Germinal center (tissue), 1 donor: Measurements from ENCODE around the gene ACAT1.
A peak's percentile ranks its signal among the peaks of the same experiment; 100 is the strongest.
"Not testable (repeated sequence)": the region's sequence is repeated elsewhere in the genome, so short reads cannot be mapped to it uniquely, and the experiment has no call there.

Experiments
- DNase-seq: peaks from one replicate; pipeline ENCODE4 v3.0.0; 2012; ENCODE audit warnings: mixed read lengths, low spot score

Gene ACAT1

GRCh38 chr11:108121274-108122155, at the start of gene ACAT1:
ACAT1 (plus strand) TSS chr11:108121567; CDS start chr11:108121607, 40 bp downstream.
- peak; percentile 92 for DNase-seq

- DNase-seq = no peak
These were observed 36.6 kb upstream of the ACAT1 start for GRCh38 chr11:108084811-108085210.

- DNase-seq = no peak
These were observed 35.7 kb upstream of the ACAT1 start for GRCh38 chr11:108085672-108086071.

- DNase-seq = no peak
These were observed 29.2 kb upstream of the ACAT1 start for GRCh38 chr11:108092134-108092533.

- DNase-seq = no peak
These were observed 28.1 kb upstream of the ACAT1 start for GRCh38 chr11:108093128-108093904.

GRCh38 chr11:108097179-108097578, 24.2 kb upstream of the ACAT1 start:
- DNase-seq = no peak

GRCh38 chr11:108101090-108101775, 20.1 kb upstream of the ACAT1 start:
- DNase-seq = no peak

GRCh38 chr11:108111126-108111525, 10.2 kb upstream of the ACAT1 start:
- DNase-seq = no peak

GRCh38 chr11:108112057-108112456, 9.3 kb upstream of the ACAT1 start:
- DNase-seq = no peak

GRCh38 chr11:108115500-108116140, 5.7 kb upstream of the ACAT1 start:
- DNase-seq = no peak

- DNase-seq = peak; percentile 45
These were observed 3.5 kb upstream of the ACAT1 start for GRCh38 chr11:108117746-108118371.

- not testable (repeated sequence) for DNase-seq
These were observed 462 bp upstream of the ACAT1 start for GRCh38 chr11:108120936-108121273.

- no peak for DNase-seq
These were observed 830 bp downstream of the ACAT1 start for GRCh38 chr11:108122166-108122628.

- DNase-seq = no peak
These were observed 3.7 kb downstream of the ACAT1 start for GRCh38 chr11:108125096-108125495.

- no peak for DNase-seq
These were observed 7.4 kb downstream of the ACAT1 start for GRCh38 chr11:108128772-108129171.

- DNase-seq = no peak
These were observed 10.6 kb downstream of the ACAT1 start for GRCh38 chr11:108131993-108132392.

- not testable (repeated sequence) for DNase-seq
These were observed 11.7 kb downstream of the ACAT1 start for GRCh38 chr11:108132993-108133538.

- peak; percentile 23 for DNase-seq
These were observed 14.6 kb downstream of the ACAT1 start for GRCh38 chr11:108135845-108136544.

GRCh38 chr11:108137212-108137611, 15.8 kb downstream of the ACAT1 start:
- DNase-seq = no peak

- DNase-seq = no peak
These were observed 20.9 kb downstream of the ACAT1 start for GRCh38 chr11:108142304-108142703.

GRCh38 chr11:108144615-108145014, 23.2 kb downstream of the ACAT1 start:
- no peak for DNase-seq
